ENCODE measurements around the gene OPN4.

DNA sequence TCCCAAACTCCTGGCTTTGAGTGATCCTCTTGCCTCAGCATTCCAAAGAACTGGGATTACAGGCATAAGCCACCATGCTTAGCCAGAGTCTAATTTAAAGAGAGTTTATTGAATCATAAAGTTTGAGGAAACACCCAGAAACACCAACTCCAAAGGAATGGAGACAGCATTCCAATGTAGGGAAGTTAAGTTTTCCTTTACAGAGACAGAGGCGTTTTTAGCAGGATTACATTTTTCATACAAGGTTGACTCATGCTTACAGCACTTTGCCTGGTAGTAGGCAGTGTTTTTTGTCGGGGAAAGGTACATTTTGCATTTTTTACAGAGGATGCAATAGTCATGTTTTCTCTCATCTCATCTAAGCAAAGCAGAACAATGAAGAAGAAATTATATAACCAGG lies 18.9 kb upstream of the OPN4 start:
- TF ChIP-seq, protein P1, sequence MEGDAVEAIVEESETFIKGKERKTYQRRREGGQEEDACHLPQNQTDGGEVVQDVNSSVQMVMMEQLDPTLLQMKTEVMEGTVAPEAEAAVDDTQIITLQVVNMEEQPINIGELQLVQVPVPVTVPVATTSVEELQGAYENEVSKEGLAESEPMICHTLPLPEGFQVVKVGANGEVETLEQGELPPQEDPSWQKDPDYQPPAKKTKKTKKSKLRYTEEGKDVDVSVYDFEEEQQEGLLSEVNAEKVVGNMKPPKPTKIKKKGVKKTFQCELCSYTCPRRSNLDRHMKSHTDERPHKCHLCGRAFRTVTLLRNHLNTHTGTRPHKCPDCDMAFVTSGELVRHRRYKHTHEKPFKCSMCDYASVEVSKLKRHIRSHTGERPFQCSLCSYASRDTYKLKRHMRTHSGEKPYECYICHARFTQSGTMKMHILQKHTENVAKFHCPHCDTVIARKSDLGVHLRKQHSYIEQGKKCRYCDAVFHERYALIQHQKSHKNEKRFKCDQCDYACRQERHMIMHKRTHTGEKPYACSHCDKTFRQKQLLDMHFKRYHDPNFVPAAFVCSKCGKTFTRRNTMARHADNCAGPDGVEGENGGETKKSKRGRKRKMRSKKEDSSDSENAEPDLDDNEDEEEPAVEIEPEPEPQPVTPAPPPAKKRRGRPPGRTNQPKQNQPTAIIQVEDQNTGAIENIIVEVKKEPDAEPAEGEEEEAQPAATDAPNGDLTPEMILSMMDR (conservative IDR thresholded peaks at IDR 0.05; ENCODE audit: low read length): no peak
- no peak for TF ChIP-seq EZH2phosphoT487 (IDR thresholded peaks at IDR 0.05; ENCODE audit: borderline replicate concordance)
